Osteocyte (in vitro differentiated cells): ENCODE results near the gene DYRK4. TPM values are rescaled to one million over a fixed set of nuclear protein-coding genes. Genes with fewer than 3 reads are reported as not detected.
A peak's percentile ranks its signal among the peaks of the same experiment; 100 is the strongest.
"Not testable (repeated sequence)": the region's sequence is repeated elsewhere in the genome, so short reads cannot be mapped to it uniquely, and the experiment has no call there.

Experiments used
- DNase-seq: peaks from one replicate; pipeline ENCODE4 v3.0.0; 2021; ENCODE audit warnings: mixed read lengths; ENCODE audit not compliant: unreplicated experiment; ENCODE audit errors: extremely low spot score
- H3K27ac Mint-ChIP-seq: one replicate; pipeline ENCODE4 v1.8.0; 2021; ENCODE audit warnings: mild to moderate bottlenecking, mixed read lengths; ENCODE audit not compliant: unreplicated experiment
- H3K27me3 Mint-ChIP-seq: one replicate; pipeline ENCODE4 v1.8.0; 2021; ENCODE audit warnings: mixed read lengths; ENCODE audit not compliant: unreplicated experiment
- H3K36me3 Mint-ChIP-seq: one replicate; pipeline ENCODE4 v1.8.0; 2021; ENCODE audit warnings: mixed read lengths; ENCODE audit not compliant: unreplicated experiment
- H3K4me1 Mint-ChIP-seq: one replicate; pipeline ENCODE4 v1.8.0; 2021; ENCODE audit warnings: mixed read lengths; ENCODE audit not compliant: unreplicated experiment
- H3K4me3 Mint-ChIP-seq: one replicate; pipeline ENCODE4 v1.8.0; 2021; ENCODE audit warnings: mild to moderate bottlenecking, moderate library complexity, mixed read lengths; ENCODE audit not compliant: unreplicated experiment
- H3K9me3 Mint-ChIP-seq: one replicate; pipeline ENCODE4 v1.8.0; 2021; ENCODE audit warnings: mixed read lengths; ENCODE audit not compliant: unreplicated experiment
- CTCF ChIP-seq: fragments of 200-600 bp; sonication (generic); IDR thresholded peaks from 2 replicates; pipeline ENCODE4 v1.5.0; 2021; ENCODE audit warnings: antibody characterized with exemption, mild to moderate bottlenecking, moderate library complexity
- long read RNA-seq: library from polyadenylated mRNA; unstranded; transcript quantifications from one replicate; pipeline ENCODE4 v2.0.0, GENCODE V29; 2021
- total RNA-seq: library from RNA; stranded (reverse); gene quantifications from 2 replicates; pipeline ENCODE4 v1.2.1, GENCODE V29; 2021

The DYRK4 gene
- total RNA-seq: 34.4 and 35.0 TPM in 2 replicates
- long read RNA-seq, partial matches to known transcripts: 25 of 29 reads
- long read RNA-seq, other reads (novel, unspliced or antisense): 2 of 29 reads

- no peak for TF ChIP-seq CTCF
- Mint-ChIP-seq H3K4me3 (peak within 1 kb of the TSS; percentile 79), H3K27me3 (no peaks in the 10 kb centered on the region), H3K9me3 (no peaks in the 10 kb centered on the region), H3K27ac (peak within 1 kb of the TSS; percentile 82), H3K36me3 (no peaks in the 10 kb centered on the region), H3K4me1 (peaks cover 11% of the 10 kb centered on the region)
- peak; percentile 91 for DNase-seq
Observed at GRCh38 chr12:4562034-4562657, at the start of gene DYRK4. Gene DYRK4 (plus strand): TSS chr12:4562208. CDS start chr12:4562246, 38 bp downstream.

GRCh38 chr12:4518106-4518728, 43.8 kb upstream of the DYRK4 start:
- no peaks in the 10 kb centered on the region for H3K27me3 Mint-ChIP-seq
- DNase-seq: no peak
- H3K4me1 Mint-ChIP-seq: peaks cover 8% of the 10 kb centered on the region
- no peak overlapping the region for H3K27ac Mint-ChIP-seq
- TF ChIP-seq CTCF: no peak
- peaks cover 29% of the 10 kb centered on the region for H3K36me3 Mint-ChIP-seq
- no peaks in the 10 kb centered on the region for H3K9me3 Mint-ChIP-seq
- H3K4me3 Mint-ChIP-seq: no peak overlapping the region

- not testable (repeated sequence) for DNase-seq, H3K27ac Mint-ChIP-seq, H3K9me3 Mint-ChIP-seq
Observed at GRCh38 chr12:4523443-4523842, 38.6 kb upstream of the DYRK4 start.

GRCh38 chr12:4526923-4527546, 35.0 kb upstream of the DYRK4 start:
- Mint-ChIP-seq H3K27ac (no peak overlapping the region), H3K27me3 (no peaks in the 10 kb centered on the region), H3K4me1 (no peaks in the 10 kb centered on the region), H3K4me3 (no peak overlapping the region), H3K9me3 (no peaks in the 10 kb centered on the region), H3K36me3 (peaks cover 23% of the 10 kb centered on the region)
- DNase-seq: no peak
- peak; percentile 62 for TF ChIP-seq CTCF

More at GRCh38 chr12:4523443-4523842, 38.6 kb upstream of the DYRK4 start:
- peaks cover 26% of the 10 kb centered on the region for H3K36me3 Mint-ChIP-seq
- H3K27me3 Mint-ChIP-seq, H3K4me1 Mint-ChIP-seq, H3K4me3 Mint-ChIP-seq: not testable (repeated sequence)

GRCh38 chr12:4530160-4530559, 31.8 kb upstream of the DYRK4 start:
- TF ChIP-seq CTCF: no peak
- no peak overlapping the region for H3K4me3 Mint-ChIP-seq
- H3K9me3 Mint-ChIP-seq: no peaks in the 10 kb centered on the region
- no peaks in the 10 kb centered on the region for H3K27me3 Mint-ChIP-seq
- H3K36me3 Mint-ChIP-seq: peaks cover 8% of the 10 kb centered on the region
- no peak overlapping the region for H3K27ac Mint-ChIP-seq
- no peaks in the 10 kb centered on the region for H3K4me1 Mint-ChIP-seq
- DNase-seq: no peak
